Activated CD4-positive, alpha-beta T cell treated with anti-CD3 and anti-CD28 coated beads for 1 hour (primary cell): ENCODE measurements around the gene NR2F1-AS1.

Experiments used
- DNase-seq: peaks from one replicate; pipeline ENCODE4 v3.0.0-alpha.2; 2020

NR2F1-AS1 gene

DNA sequence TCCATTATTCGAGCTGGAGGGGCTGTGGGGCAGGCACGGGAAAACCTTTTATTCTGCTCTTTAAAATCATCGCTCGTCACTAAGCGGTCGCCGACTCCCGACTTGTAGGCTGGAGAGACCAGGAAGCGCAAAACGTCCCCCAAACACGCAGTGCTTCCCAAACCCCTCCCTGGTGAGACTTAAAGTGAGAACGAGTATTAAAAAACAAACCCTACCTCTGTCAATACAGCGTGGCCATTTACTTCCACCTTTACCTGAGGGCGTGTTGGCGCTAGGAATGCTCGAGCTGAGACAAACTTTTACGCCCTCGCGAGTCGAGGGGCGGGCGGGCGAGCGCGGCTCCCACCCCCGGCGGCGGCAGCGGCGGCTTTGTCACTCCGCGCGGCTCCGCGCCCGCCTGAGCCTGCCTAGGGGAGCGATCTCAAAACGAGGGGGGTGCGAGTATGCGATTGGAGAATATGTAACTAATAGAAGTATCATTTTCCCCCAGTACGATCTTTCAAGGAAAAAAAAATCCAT is at the start of gene NR2F1-AS1:
Gene NR2F1-AS1, minus strand, starts transcription at position 293 of the 519 bp plus-strand sequence.
- DNase-seq: no peak

DNA sequence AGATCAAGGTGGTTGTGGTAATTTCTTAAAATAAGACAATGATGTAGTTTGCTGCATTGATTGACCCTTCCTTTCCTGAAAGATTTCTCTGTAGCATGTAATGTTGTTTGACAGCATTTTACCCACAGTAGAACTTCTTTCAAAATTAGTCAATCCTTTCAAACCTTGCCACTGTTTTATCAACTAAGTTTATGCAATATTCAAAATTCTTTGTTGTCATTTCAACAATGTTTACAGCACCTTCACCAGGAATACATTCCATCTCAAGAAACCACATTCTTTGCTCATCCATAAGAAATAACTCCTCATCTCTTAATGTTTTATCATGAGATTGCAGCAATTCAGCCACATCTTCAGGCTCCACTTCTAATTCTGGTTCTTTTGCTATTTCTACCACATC is 45.8 kb upstream of the NR2F1-AS1 start:
- DNase-seq: no peak

DNA sequence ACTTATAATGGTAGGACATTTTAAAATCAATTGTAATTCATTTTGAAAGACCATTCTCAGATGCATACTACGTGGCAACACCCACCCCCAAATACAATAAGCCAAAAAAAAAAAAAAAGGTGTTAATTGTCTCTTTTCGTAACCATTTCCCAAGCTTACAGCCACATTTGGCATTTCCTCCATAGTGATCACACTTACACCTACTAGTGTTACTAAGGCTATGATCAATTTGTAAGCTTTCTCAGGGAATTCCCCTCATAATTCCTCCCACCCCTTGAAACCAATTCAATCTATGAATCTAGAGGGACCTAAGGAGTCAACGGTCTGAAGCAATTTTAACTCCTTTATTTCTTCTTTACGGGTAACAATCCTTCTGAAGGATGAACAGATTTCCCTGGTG is 42.1 kb upstream of the NR2F1-AS1 start:
- no peak for DNase-seq

DNA sequence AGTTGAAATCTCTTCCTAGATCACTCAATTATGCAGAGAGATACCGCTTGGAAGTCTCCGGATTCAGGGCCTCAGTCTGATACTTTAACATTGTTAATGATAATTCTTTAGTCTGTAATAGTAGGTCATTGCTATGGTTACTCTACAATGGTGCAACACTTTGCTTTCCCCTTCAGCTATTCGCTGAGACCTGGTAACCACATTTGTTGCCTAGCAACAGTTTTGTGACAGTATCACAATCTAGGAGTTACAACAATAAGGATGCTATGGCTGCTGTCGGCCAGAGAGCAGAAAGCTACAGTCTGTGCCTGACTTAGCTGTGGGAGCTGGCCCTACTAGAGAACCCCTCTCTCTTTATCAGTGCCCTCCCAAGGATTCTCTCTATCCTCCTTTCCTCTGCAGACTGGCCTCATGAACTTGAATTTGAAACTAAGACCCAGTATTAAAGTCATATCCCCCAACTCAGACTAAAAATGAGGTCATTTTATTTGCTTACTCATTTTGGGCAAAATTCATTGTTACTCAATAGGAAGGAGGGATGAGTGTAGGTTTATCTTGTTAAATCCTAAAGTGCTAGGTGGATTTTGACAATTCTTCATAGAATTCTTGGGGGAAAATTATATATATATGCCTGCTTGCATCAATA is 41.3 kb upstream of the NR2F1-AS1 start:
- DNase-seq: no peak

DNA sequence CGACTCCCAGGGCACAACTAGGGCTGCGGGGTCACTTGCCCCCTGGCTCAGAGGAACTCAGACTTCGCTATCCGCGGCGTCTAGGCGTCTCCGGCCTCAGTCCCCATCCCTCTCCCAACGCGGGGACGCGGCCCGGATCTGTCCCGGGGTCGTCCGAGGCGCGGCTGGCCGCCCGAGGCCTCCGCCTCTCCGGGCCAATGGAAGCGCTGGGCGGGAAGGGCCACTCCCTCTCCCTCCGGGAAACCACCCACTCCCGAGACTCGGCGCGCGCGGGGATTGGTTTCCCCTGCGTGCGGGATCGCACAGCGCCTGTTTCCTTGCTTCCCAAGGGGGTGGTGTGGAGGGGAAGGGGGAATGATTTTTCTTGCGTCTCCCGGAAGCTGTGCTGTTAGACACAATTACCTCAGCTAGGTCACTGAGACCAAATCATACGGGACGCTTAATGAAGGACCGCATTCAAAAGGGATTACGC is 40.3 kb upstream of the NR2F1-AS1 start:
- DNase-seq: no peak

DNA sequence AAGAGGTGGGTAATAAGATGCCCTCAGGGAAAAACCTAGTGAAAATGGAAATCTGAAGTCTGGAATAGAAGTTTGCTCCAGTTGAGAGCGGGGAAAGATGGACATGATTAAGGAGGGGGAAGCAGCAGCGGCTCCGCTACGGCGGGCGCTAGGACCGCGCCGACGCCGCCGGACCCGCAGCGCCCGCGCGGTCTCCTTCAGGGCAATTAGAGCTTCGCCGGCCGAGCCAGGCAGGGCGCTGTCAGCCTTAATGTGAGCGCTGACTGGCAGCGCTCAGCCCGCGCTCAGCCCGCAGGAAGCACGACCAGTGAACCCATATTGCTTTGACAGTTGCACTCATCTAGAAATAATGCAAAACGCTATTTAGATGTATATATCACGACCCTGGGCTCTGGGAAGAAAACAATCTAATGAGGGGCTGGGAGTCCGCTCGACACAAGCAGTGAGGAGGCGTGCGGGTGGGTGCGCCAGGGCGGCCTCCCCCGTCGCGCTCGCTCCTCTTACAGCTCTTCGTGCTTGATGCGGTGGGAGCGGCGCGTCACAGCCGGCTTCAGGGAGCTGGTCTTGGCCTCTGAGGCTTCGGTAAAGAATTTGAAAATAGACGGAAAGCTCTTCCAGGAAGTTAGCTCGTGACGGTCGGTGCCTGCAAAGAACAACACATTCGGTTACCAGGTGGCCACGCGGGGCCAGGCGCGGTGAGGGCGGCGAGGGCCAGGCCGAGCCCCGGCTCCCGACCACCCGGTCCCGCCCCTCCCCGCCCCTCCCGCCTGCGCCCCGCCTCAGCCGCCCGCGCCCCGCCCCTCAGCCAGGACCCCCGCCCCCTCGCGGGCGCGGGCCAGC is 39.7 kb upstream of the NR2F1-AS1 start:
- DNase-seq: no peak

DNA sequence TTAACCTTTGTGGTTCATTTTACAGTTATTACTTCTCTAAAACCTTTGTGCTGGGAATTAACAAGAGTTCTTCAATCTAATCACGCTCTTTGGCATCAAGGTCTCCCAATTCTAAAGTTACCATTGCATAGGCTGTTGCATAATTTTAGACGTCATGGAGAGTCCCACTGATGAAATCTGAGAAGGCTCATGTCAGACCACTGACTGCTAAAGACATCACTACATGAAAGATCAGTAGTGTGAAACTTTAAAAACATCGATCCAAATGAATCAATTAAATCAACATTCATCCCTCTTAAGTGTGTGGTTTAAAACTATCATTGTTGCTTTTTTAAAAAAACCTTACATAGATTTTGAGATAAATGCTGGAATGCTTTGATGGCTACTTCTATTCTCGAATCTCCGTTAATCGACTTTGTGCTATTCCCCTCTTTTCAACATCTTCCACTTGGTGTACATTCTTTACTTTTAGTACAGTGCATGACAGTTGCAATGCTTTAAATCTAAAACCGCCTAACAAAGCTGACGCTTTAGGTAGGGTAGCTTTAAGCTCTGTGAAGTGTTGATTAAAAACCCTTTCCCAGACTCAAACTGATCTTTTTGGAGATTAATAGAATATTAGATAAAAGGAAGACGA is 35.6 kb upstream of the NR2F1-AS1 start:
- DNase-seq: no peak

DNA sequence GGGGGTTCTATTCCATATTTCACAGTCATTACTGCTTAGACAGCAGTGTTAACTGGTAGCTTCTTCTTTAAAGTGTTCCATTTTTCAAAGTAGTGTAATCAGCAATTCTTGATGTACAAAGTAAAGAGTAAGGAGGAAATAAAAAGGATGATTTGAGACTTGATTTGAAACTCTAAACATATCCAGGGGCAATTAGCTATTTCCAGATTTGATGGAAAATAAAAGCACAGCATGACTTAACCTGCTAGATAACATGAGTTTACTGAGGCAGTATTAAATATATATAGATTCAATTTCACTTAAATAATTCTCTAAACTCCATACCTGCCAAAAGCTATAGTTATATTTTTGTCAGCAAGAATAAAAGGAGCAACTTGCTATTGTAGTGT is 31.8 kb upstream of the NR2F1-AS1 start:
- no peak for DNase-seq

DNA sequence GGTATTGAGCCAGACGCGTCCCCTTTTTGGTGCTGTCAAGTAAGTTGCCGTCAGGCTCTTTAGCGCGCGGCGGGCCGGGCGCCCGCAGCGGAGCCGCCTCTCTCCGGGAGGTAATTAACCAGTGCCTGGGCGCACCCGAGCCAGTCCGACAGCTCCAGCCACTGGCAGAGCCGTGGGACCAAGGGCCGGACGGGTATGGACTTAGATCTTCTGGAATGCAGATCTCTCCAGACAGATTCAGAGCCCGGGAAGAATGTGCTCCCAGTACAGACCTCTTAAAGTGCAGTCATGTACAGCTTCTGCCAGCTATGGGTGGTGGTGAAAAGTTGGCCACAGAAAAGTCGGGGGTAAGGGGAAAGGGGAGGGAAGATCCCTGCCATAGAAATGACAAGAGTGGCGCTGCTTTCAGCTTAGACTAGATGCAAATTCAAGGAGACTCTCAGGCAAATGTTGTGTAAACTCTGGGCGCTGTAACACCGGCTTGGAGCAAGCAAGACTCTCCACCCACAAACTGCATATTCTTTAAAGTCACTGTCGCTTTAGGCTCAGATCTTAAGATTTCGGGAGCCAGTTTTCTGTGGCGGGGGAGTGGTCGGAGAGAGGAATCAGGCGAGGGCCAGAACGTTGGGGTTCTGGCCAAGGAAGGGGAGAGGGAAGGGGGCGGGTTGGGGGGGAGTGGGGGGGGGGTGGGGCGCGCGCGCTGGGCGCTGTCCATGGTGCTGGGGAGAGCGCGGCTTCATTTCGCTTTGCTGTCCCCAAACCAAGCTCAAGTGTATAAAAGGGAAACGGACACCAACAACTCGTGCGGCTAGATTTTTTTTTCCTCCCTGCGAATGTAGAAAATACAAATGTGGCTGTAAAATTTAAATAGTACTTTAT is 31.2 kb upstream of the NR2F1-AS1 start:
- no peak for DNase-seq

DNA sequence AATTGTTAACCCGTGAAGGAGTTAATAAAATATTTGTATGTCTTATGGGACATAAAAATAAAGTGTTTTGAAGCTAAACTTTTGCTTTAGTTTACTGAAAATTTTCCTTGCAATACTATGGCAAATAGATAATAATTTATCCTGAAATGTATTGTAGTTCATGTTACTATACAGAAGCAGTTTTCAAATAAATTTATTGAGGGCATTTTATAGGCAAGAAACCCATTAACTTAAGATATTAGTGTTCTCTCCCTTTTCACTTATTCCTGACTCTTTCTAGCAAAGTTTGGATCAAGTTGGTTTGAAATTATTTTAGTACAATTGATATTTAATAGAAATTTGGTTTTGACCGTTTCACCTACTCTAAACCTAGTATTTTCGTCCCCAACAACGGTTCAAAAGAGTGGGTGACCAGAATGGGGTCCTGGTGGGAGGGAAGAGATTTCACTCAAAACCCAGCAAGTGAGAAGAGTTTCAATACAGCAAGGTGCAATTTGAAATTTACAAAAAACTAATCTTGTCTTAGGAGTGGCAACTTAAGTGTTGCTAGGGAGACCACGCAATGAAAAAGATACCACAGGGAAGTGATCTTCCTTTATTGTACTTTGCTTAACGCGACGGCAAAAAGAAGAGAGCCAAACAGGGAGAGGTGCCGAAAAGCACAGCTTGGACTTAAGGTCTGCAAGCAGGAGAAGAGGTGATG is 30.4 kb upstream of the NR2F1-AS1 start:
- no peak for DNase-seq

DNA sequence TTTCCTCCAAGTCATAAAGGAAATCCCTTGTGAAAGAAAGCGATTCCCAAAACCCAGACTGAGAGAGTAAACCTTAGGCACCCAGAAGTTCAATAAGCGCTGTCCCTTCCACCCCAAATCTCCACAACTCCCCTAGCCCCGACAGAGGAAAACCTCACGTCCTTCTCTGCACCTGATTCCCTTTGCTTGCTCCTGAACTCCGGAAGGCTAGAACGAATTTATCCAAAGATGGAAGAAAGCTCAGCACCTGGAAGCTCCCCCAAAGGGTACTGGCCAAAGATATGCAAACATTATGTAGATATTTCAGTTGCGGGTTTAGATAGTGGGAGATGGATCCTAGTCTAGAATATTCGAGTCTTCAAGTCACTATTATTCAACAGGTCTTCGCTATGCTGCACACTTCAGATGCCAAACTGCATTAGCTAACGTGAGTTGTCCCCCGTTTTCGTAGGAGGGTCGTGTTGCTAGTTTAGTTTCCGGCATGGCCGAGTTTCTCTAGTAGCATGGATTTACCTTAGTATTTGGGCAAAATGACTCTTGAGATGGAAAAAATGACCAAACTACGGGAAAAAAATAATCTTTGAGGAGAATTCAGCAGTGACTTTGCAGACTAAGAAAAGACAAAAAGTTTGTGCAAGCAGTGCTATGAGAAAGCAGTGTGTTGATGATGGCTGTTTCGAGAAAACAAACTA is 29.7 kb upstream of the NR2F1-AS1 start:
- DNase-seq: no peak

DNA sequence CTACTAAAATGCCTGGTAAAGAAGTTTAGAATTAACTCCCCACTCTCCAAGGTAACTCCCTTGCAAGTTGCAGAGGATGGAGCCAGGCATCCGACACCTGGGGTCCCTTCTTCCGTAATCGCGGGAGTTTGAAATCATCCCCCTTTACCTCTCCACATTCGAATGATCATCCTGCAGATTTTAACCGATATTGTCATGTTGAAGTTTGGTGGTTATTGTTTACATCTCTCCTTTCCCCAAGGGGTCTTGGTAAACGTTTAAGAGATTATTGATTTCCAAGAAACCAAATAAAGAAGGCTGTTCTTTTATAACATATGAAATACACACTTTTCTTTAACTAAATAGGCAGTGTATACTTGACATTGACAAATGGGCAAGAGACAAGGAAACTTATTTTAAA is 28.7 kb upstream of the NR2F1-AS1 start:
- DNase-seq: no peak

DNA sequence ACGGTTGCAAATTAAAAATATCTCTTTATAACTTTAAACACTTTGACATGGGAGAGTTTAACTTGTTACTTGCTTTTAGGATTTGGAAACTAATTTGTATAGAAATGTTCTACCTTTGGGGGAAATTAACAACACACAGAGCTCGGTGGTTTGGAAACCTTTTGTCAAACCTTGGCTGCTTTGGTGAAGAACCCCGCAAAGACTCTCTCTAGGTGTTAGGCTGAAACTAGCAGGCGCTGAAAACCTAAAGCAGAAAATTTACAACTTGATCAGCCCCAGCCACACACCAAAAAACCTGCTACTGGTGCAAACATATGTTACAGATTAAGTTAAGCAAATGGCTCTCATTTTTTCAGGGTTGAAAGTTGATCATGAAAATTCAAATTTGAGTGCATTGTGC is 27.8 kb upstream of the NR2F1-AS1 start:
- DNase-seq: no peak

DNA sequence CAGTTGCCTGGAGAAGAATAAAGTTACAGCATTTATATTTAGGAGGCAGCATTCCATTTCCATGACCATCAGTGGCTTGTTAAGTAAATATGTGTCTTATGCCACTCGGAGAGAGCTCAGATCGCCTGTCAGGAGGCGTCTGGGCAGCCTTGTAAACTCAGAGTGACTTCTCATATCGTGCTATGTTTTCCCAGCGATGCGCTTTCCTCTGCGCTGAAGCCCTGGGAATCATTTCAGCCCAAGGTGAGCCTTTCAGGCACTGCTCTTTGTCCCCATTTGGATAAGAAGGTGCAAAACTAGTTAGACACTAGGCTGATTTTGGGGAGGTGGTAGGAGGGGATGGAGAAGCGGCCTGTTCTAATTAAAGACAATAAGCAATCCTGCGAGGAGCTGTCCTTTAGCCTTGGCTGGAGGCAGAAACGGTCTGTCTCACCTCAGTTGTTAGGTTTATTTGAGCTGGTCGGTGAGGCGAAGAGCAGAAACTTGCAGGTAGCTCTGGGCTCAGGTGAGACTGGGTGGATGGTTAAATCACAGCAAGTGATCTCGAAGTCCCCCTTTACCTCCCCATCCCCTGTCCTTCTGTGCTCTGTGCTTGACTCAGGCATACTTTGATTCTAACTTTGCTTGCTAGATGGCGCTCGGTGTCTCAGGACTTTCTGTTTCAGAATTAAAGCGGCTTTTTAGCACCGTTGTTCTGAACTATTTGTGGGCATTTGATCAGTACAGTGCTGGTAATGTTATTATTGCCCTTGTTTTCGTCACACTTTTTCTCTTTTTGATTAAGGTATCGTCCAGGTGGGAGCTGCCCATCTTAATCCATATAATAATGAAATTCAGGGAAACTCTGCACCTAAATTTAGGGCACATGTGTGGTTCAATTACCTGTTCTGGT is 26.6 kb upstream of the NR2F1-AS1 start:
- DNase-seq: no peak

DNA sequence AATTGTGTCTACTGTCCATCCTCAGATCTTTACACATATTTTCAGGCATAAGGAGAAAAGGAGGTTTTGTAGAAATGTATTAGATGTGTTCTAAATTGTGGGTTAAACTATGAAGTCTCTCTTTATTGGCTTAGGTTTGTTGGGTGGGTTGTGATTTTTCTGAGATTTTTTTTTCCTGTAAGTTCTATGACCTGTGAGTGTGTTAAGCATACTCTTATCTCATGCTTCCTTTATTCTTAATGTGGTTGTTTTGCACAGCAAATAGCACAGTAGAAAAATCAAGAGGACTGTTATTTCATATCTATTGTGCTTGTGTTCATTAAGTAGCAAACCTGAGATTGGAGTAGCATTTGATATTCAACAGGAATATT is 25.3 kb upstream of the NR2F1-AS1 start:
- DNase-seq: no peak

DNA sequence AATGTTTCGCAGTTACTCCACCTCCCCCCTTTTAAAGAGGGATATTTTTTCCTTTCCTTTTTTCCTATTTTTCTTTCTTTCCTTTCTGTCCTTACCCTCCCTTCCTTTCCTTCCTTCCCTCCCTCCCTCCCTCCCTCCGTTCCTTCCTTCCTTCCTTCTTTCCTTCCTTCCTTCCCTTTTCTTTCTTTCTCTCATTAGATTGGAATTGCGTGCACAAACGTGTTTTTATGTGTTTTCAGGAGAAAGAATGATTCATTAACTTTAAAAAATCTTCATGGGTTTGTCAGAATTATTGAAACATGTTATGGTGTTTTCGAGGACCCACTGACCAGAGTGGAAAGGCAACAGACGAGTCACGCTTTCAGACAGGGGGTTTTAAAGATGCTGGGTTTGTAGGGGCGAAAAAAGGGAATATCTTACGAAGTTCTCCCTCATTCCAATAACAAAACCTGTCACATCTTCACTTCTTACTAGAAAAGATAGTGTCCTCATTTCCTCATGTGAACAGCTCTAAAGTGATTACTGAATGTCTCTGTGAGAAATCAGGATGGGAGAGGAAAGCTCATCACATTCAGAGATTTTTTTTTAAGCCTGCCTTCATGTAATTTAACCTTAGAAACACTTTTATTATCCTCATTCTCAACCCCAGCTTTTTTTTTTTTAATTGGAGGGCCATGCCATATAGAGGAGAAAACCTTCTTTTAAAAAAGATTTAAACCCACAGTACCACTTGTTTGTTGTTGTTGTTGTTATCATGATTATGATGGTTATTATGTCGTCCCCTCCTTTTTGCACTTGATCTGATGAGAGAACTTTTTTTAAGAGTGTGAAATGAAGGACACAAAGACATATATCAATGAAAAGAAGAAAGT is 23.9 kb upstream of the NR2F1-AS1 start:
- no peak for DNase-seq

DNA sequence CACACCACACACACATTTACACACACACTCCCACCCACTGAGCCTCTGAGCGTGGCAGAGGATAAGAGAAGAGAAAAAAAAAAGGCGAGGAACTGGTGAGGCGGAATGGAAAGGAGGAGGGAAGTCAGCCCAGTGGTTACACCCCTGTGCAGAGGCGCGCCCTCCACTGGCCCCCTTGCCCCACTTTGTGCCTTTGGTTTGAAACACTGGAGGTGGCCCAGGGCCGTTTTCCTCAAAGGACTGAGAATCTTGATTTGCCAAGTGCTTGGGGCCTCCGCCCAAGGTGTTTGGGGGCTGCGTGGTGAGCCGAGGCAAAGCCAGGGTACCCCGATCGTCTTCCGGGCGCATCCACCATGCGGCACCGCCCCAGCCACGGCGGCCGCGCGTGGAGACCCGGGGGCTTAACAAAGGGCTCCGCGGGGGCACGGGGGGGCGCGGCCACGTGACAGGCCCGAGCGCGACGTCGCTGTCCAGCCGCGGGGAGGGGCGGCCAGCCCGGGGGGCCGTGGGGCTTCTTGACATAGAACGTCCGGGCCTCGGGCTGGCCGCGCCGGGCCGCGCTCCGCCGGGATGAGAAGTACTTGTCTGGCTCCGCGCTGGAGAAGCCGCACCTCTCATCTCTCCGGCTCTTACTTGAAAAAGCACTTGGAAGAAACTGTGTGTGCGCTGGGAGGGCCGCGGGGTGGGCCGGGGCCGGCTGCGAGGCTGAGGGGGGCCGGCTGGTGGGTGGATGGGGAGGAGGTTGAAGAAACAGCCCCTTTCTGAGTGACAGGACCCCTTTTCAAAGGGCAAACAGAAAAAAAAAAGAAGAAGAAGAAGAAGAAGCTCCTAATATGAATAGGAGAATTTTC is 23.0 kb upstream of the NR2F1-AS1 start:
- no peak for DNase-seq

DNA sequence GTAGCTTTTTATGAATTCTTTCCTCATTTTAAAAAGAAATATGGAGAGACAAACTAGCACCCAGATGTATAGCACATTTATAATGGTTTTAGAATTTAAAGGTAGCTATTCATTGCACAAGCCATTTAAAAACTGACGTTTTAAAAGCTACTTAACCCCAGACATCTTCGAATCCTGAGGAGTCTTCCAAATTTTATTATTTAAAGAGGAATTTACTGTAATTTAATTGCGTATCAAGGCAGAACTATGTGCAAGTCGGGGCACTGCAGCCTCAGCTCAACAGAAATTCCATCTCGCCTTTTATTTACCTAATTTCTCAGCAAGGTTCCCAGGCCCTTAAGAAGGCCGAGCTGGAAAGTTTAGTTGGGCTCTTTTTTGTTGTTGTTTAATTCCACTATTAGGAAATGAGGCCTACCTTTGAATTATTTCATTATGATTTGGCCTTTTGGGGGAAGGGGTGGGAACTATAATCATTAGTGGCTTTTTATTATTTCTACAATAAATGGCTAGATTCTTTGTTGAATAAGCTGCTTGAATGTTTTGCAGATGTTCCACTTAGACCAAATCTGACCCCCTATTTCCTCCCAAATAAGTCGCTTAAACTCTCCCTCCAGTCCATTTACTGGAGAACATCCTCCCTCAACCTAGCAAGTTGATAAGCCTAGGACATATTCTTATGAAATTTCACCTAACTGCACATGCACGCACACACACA is 22.2 kb upstream of the NR2F1-AS1 start:
- DNase-seq: no peak
